ENCODE results near the gene CNGA1.
A peak's percentile ranks its signal among the peaks of the same experiment; 100 is the strongest.
"Not testable (repeated sequence)": the region's sequence is repeated elsewhere in the genome, so short reads cannot be mapped to it uniquely, and the experiment has no call there.

CNGA1 gene

GRCh38 chr4:47929682-47930201, 86.7 kb downstream of the CNGA1 start:
- no peaks in the 10 kb centered on the region for H3K9me3 ChIP-seq (ENCODE audit: control extremely low read depth in 1 of 5, control insufficient read depth in 4 of 5, insufficient read depth in 2 of 5, low read depth in 1 of 5, low read length in 4 of 5)
- CTCF ChIA-PET = interaction anchor here (1.4 kb wide), 1 partner anchor 160 kb away, joined by 3 read pairs; no protein-coding TSS in a partner anchor
- no peak overlapping the region for H3K4me3 ChIP-seq (ENCODE audit: control insufficient read depth in 1 of 7, extremely low read depth in 1 of 7, insufficient read depth in 4 of 7, low read depth in 2 of 7, low read length in 6 of 7)
- 69% methylated on average over 4 of the region's 4 CpGs for WGBS (ENCODE audit: insufficient coverage)
- DNase-seq = no peak
- H3K4me1 ChIP-seq (ENCODE audit: control extremely low read depth in 1 of 4, control insufficient read depth in 4 of 4, insufficient read depth in 4 of 4, low read length in 3 of 4) = peaks cover 0 to 9% (median 2%) of the 10 kb centered on the region in 4 experiments
- H3K27me3 ChIP-seq (replicated peaks in 2 of 5; ENCODE audit: control insufficient read depth in 4 of 5, insufficient read depth in 5 of 5, low read length in 4 of 5) = peaks cover 0 to 2% (median 0%) of the 10 kb centered on the region in 5 experiments
- no peaks in the 10 kb centered on the region for H3K36me3 ChIP-seq (ENCODE audit: control insufficient read depth in 4 of 4, insufficient read depth in 4 of 4, low read length in 3 of 4)
- no peak overlapping the region for H3K27ac ChIP-seq (ENCODE audit: insufficient read depth in 1 of 2, low read depth in 1 of 2, low read length in 2 of 2, poor library complexity in 1 of 2, severe bottlenecking in 2 of 2)
- POLR2A ChIA-PET = no interaction called here

GRCh38 chr4:47926667-47927258, 89.7 kb downstream of the CNGA1 start:
- peak overlapping the region in 4 of 7 experiments; percentile 13 to 43 (median 32) for H3K4me3 ChIP-seq (ENCODE audit: control insufficient read depth in 1 of 7, extremely low read depth in 1 of 7, insufficient read depth in 4 of 7, low read depth in 2 of 7, low read length in 6 of 7)
- no peaks in the 10 kb centered on the region for H3K36me3 ChIP-seq (ENCODE audit: control insufficient read depth in 4 of 4, insufficient read depth in 4 of 4, low read length in 3 of 4)
- POLR2A ChIA-PET = no interaction called here
- H3K27me3 ChIP-seq (replicated peaks in 2 of 5; ENCODE audit: control insufficient read depth in 4 of 5, insufficient read depth in 5 of 5, low read length in 4 of 5) = peaks cover 0 to 2% (median 0%) of the 10 kb centered on the region in 5 experiments
- no peaks in the 10 kb centered on the region for H3K9me3 ChIP-seq (ENCODE audit: control extremely low read depth in 1 of 5, control insufficient read depth in 4 of 5, insufficient read depth in 2 of 5, low read depth in 1 of 5, low read length in 4 of 5)
- H3K27ac ChIP-seq (ENCODE audit: insufficient read depth in 1 of 2, low read depth in 1 of 2, low read length in 2 of 2, poor library complexity in 1 of 2, severe bottlenecking in 2 of 2) = no peak overlapping the region
- CTCF ChIA-PET = interaction anchor here (0.9 to 2.8 kb wide), 3 partner anchors 10 to 223 kb away, joined by 3 to 13 read pairs (median 4); no protein-coding TSS in a partner anchor
- peak; percentile 49 to 78 (median 75) for DNase-seq
- peaks cover 0 to 10% (median 2%) of the 10 kb centered on the region in 4 experiments for H3K4me1 ChIP-seq (ENCODE audit: control extremely low read depth in 1 of 4, control insufficient read depth in 4 of 4, insufficient read depth in 4 of 4, low read length in 3 of 4)
- 13% methylated on average over 12 of the region's 15 CpGs for WGBS (ENCODE audit: insufficient coverage)

- CTCF ChIA-PET = interaction anchor here (1.1 kb wide), 1 partner anchor 162 kb away, joined by 6 read pairs; no protein-coding TSS in a partner anchor
- H3K27ac ChIP-seq (ENCODE audit: insufficient read depth in 1 of 2, low read depth in 1 of 2, low read length in 2 of 2, poor library complexity in 1 of 2, severe bottlenecking in 2 of 2); H3K9me3 ChIP-seq (ENCODE audit: control extremely low read depth in 1 of 5, control insufficient read depth in 4 of 5, insufficient read depth in 2 of 5, low read depth in 1 of 5, low read length in 4 of 5); H3K4me3 ChIP-seq (ENCODE audit: control insufficient read depth in 1 of 7, extremely low read depth in 1 of 7, insufficient read depth in 4 of 7, low read depth in 2 of 7, low read length in 6 of 7); H3K4me1 ChIP-seq (ENCODE audit: control extremely low read depth in 1 of 4, control insufficient read depth in 4 of 4, insufficient read depth in 4 of 4, low read length in 3 of 4); POLR2A ChIA-PET; H3K36me3 ChIP-seq (ENCODE audit: control insufficient read depth in 4 of 4, insufficient read depth in 4 of 4, low read length in 3 of 4); H3K27me3 ChIP-seq (replicated peaks in 2 of 5; ENCODE audit: control insufficient read depth in 4 of 5, insufficient read depth in 5 of 5, low read length in 4 of 5): not testable (repeated sequence)
- peak in 2 of 3 donors; percentile 68 to 79 for DNase-seq
- 0% methylated on average over 6 of the region's 8 CpGs for WGBS (ENCODE audit: insufficient coverage)
Measured at GRCh38 chr4:47923261-47923608, 93.2 kb downstream of the CNGA1 start.

GRCh38 chr4:47922436-47923260, 93.8 kb downstream of the CNGA1 start:
- H3K36me3 ChIP-seq (ENCODE audit: control insufficient read depth in 4 of 4, insufficient read depth in 4 of 4, low read length in 3 of 4); H3K4me1 ChIP-seq (ENCODE audit: control extremely low read depth in 1 of 4, control insufficient read depth in 4 of 4, insufficient read depth in 4 of 4, low read length in 3 of 4); H3K9me3 ChIP-seq (ENCODE audit: control extremely low read depth in 1 of 5, control insufficient read depth in 4 of 5, insufficient read depth in 2 of 5, low read depth in 1 of 5, low read length in 4 of 5); H3K4me3 ChIP-seq (ENCODE audit: control insufficient read depth in 1 of 7, extremely low read depth in 1 of 7, insufficient read depth in 4 of 7, low read depth in 2 of 7, low read length in 6 of 7); H3K27me3 ChIP-seq (replicated peaks in 2 of 5; ENCODE audit: control insufficient read depth in 4 of 5, insufficient read depth in 5 of 5, low read length in 4 of 5); H3K27ac ChIP-seq (ENCODE audit: insufficient read depth in 1 of 2, low read depth in 1 of 2, low read length in 2 of 2, poor library complexity in 1 of 2, severe bottlenecking in 2 of 2); POLR2A ChIA-PET: not testable (repeated sequence)
- CTCF ChIA-PET = interaction anchor here (1.1 kb wide), 1 partner anchor 163 kb away, joined by 6 read pairs; no protein-coding TSS in a partner anchor
- WGBS (ENCODE audit: insufficient coverage) = 70% methylated on average over 15 of the region's 17 CpGs
- peak in 2 of 3 donors; percentile 45 to 50 for DNase-seq

GRCh38 chr4:47917163-47917562, 99.3 kb downstream of the CNGA1 start:
- POLR2A ChIA-PET; H3K9me3 ChIP-seq (ENCODE audit: control extremely low read depth in 1 of 5, control insufficient read depth in 4 of 5, insufficient read depth in 2 of 5, low read depth in 1 of 5, low read length in 4 of 5); H3K36me3 ChIP-seq (ENCODE audit: control insufficient read depth in 4 of 4, insufficient read depth in 4 of 4, low read length in 3 of 4); H3K27ac ChIP-seq (ENCODE audit: insufficient read depth in 1 of 2, low read depth in 1 of 2, low read length in 2 of 2, poor library complexity in 1 of 2, severe bottlenecking in 2 of 2); DNase-seq; H3K27me3 ChIP-seq (replicated peaks in 2 of 5; ENCODE audit: control insufficient read depth in 4 of 5, insufficient read depth in 5 of 5, low read length in 4 of 5); H3K4me3 ChIP-seq (ENCODE audit: control insufficient read depth in 1 of 7, extremely low read depth in 1 of 7, insufficient read depth in 4 of 7, low read depth in 2 of 7, low read length in 6 of 7): not testable (repeated sequence)
- no CpG with 5 or more reads among the region's 1 CpG for WGBS (ENCODE audit: insufficient coverage)
- peaks cover 4 to 19% (median 12%) of the 10 kb centered on the region in 4 experiments for H3K4me1 ChIP-seq (ENCODE audit: control extremely low read depth in 1 of 4, control insufficient read depth in 4 of 4, insufficient read depth in 4 of 4, low read length in 3 of 4)
- CTCF ChIA-PET = interaction anchor here (0.6 to 1.9 kb wide), 3 partner anchors 9 to 790 kb away, joined by 3 to 13 read pairs (median 3); no protein-coding TSS in a partner anchor

GRCh38 chr4:47915378-47915777, 101.1 kb downstream of the CNGA1 start:
- DNase-seq = peak in 2 of 3 donors; percentile 5 to 6
- Histone ChIP-seq H3K4me3 (ENCODE audit: control insufficient read depth in 1 of 7, extremely low read depth in 1 of 7, insufficient read depth in 4 of 7, low read depth in 2 of 7, low read length in 6 of 7) (peak overlapping the region in 3 of 7 experiments; percentile 16 to 98 (median 94)), H3K4me1 (ENCODE audit: control extremely low read depth in 1 of 4, control insufficient read depth in 4 of 4, insufficient read depth in 4 of 4, low read length in 3 of 4) (peaks cover 4 to 19% (median 12%) of the 10 kb centered on the region in 4 experiments), H3K9me3 (ENCODE audit: control extremely low read depth in 1 of 5, control insufficient read depth in 4 of 5, insufficient read depth in 2 of 5, low read depth in 1 of 5, low read length in 4 of 5) (no peaks in the 10 kb centered on the region), H3K36me3 (ENCODE audit: control insufficient read depth in 4 of 4, insufficient read depth in 4 of 4, low read length in 3 of 4) (peaks cover 0 to 2% (median under 1%) of the 10 kb centered on the region in 4 experiments), H3K27me3 (replicated peaks in 2 of 5; ENCODE audit: control insufficient read depth in 4 of 5, insufficient read depth in 5 of 5, low read length in 4 of 5) (no peaks in the 10 kb centered on the region), H3K27ac (ENCODE audit: insufficient read depth in 1 of 2, low read depth in 1 of 2, low read length in 2 of 2, poor library complexity in 1 of 2, severe bottlenecking in 2 of 2) (no peak overlapping the region)
- POLR2A ChIA-PET = no interaction called here
- WGBS (ENCODE audit: insufficient coverage) = 8% methylated on average over 2 of the region's 3 CpGs
- CTCF ChIA-PET = interaction anchor here (1.9 kb wide), 1 partner anchor 11 kb away, joined by 13 read pairs; no protein-coding TSS in a partner anchor

- Histone ChIP-seq H3K4me3 (ENCODE audit: control insufficient read depth in 1 of 7, extremely low read depth in 1 of 7, insufficient read depth in 4 of 7, low read depth in 2 of 7, low read length in 6 of 7) (peak overlapping the region; percentile 63 to 98 (median 94)), H3K27ac (ENCODE audit: insufficient read depth in 1 of 2, low read depth in 1 of 2, low read length in 2 of 2, poor library complexity in 1 of 2, severe bottlenecking in 2 of 2) (no peak overlapping the region), H3K9me3 (ENCODE audit: control extremely low read depth in 1 of 5, control insufficient read depth in 4 of 5, insufficient read depth in 2 of 5, low read depth in 1 of 5, low read length in 4 of 5) (no peaks in the 10 kb centered on the region), H3K4me1 (ENCODE audit: control extremely low read depth in 1 of 4, control insufficient read depth in 4 of 4, insufficient read depth in 4 of 4, low read length in 3 of 4) (peaks cover 4 to 19% (median 12%) of the 10 kb centered on the region in 4 experiments), H3K27me3 (replicated peaks in 2 of 5; ENCODE audit: control insufficient read depth in 4 of 5, insufficient read depth in 5 of 5, low read length in 4 of 5) (no peaks in the 10 kb centered on the region), H3K36me3 (ENCODE audit: control insufficient read depth in 4 of 4, insufficient read depth in 4 of 4, low read length in 3 of 4) (peaks cover 2 to 7% (median 4%) of the 10 kb centered on the region in 4 experiments)
- 0% methylated on average over 1 of the region's 6 CpGs for WGBS (ENCODE audit: insufficient coverage)
- DNase-seq = no peak
- ChIA-PET POLR2A (no interaction called here), CTCF (no interaction called here)
Measured at GRCh38 chr4:47914926-47915237, 101.6 kb downstream of the CNGA1 start.

All from common myeloid progenitor, CD34-positive (primary cell).